ENCODE measurements around the gene MSI2.

MSI2 gene

GRCh38 chr17:57467801-57468200, 211.5 kb downstream of the MSI2 start:
- no peak overlapping the region for H3K4me3 ChIP-seq (ENCODE audit: low read length)
- TF ChIP-seq, protein P1, sequence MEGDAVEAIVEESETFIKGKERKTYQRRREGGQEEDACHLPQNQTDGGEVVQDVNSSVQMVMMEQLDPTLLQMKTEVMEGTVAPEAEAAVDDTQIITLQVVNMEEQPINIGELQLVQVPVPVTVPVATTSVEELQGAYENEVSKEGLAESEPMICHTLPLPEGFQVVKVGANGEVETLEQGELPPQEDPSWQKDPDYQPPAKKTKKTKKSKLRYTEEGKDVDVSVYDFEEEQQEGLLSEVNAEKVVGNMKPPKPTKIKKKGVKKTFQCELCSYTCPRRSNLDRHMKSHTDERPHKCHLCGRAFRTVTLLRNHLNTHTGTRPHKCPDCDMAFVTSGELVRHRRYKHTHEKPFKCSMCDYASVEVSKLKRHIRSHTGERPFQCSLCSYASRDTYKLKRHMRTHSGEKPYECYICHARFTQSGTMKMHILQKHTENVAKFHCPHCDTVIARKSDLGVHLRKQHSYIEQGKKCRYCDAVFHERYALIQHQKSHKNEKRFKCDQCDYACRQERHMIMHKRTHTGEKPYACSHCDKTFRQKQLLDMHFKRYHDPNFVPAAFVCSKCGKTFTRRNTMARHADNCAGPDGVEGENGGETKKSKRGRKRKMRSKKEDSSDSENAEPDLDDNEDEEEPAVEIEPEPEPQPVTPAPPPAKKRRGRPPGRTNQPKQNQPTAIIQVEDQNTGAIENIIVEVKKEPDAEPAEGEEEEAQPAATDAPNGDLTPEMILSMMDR (IDR thresholded peaks at IDR 0.05; ENCODE audit: insufficient read depth, low read depth, low read length, missing control alignments) = no peak
- no peak for DNase-seq (ENCODE audit: low read depth)

DNA sequence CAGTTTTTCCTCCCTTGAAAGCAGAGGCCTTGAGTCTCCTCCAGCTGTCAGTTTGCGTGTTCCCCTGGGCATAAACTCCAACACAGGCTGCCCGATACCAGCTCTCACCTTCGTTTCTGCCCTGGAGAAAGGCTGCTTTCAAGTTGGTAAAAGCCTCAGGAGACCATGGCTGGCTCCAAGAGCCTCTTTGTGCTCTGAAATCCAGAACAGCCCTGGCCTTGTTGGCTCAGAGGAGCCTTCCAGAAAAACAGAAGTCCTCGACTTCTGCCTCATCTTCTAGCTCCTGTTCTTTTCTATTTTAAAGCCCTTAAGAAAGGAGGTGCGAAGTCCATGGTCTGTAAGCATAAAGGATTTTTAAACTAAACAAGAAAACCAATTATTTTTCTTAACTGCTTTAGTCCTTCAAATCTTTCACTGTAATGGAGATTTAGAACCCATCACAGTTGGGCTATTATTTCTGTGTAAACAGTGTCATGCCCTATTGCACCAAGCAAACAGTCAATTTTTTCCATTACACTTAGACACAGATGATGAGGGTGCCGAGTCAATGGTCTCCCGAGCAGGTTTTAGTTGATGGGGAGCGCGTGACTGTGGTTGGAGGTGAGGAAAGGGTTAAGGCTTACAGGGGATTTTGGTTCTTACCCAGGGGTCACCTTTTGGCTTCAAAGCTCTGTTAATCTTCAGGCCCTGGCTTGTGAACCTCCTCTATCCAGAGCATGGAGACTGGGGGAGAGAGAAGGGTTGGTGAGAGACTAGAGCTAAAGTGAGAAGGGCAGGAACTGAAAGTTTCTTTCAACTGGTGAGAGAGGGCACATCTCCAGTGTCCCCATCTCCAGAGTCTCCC, 212.8 kb downstream of the MSI2 start:
- no peak overlapping the region for H3K4me3 ChIP-seq (ENCODE audit: low read length)
- TF ChIP-seq, protein P1 (IDR thresholded peaks at IDR 0.05; ENCODE audit: insufficient read depth, low read depth, low read length, missing control alignments) = no peak
- no peak for DNase-seq (ENCODE audit: low read depth)

- TF ChIP-seq, protein P1 (IDR thresholded peaks at IDR 0.05; ENCODE audit: insufficient read depth, low read depth, low read length, missing control alignments) = no peak
- DNase-seq (ENCODE audit: low read depth) = no peak
- H3K4me3 ChIP-seq (ENCODE audit: low read length) = no peak overlapping the region
Observed at GRCh38 chr17:57470906-57471305, 214.6 kb downstream of the MSI2 start.

DNA sequence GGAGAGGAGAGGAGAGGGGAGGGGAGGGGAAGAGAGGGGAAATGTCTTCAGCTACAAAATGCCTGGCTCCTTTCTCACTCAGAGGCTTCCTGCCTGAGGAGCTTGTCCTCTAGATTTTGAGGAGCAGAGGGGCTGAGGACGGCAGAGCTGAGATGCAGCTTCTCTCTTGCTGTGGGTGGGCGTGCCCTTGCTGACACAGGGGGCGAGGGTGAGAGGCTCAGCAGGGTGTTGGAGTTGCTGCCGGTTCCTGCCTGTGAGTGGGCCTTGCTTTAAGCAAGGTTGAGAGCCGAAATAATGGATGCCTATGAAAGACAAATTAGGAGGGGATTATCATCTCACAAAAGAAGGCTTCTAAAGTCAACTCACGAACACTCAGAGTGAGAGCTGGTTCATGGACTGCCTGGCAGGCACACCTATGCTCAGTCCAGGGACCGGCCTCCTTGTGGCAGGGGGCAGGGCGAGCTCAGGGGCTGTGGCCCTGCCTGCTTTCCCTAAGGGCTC, 215.6 kb downstream of the MSI2 start:
- DNase-seq (ENCODE audit: low read depth) = no peak
- no peak overlapping the region for H3K4me3 ChIP-seq (ENCODE audit: low read length)
- TF ChIP-seq, protein P1 (IDR thresholded peaks at IDR 0.05; ENCODE audit: insufficient read depth, low read depth, low read length, missing control alignments) = no peak

GRCh38 chr17:57475796-57476195, 219.5 kb downstream of the MSI2 start:
- DNase-seq (ENCODE audit: low read depth) = no peak
- H3K4me3 ChIP-seq (ENCODE audit: low read length) = no peak overlapping the region
- TF ChIP-seq, protein P1 (IDR thresholded peaks at IDR 0.05; ENCODE audit: insufficient read depth, low read depth, low read length, missing control alignments) = no peak

DNA sequence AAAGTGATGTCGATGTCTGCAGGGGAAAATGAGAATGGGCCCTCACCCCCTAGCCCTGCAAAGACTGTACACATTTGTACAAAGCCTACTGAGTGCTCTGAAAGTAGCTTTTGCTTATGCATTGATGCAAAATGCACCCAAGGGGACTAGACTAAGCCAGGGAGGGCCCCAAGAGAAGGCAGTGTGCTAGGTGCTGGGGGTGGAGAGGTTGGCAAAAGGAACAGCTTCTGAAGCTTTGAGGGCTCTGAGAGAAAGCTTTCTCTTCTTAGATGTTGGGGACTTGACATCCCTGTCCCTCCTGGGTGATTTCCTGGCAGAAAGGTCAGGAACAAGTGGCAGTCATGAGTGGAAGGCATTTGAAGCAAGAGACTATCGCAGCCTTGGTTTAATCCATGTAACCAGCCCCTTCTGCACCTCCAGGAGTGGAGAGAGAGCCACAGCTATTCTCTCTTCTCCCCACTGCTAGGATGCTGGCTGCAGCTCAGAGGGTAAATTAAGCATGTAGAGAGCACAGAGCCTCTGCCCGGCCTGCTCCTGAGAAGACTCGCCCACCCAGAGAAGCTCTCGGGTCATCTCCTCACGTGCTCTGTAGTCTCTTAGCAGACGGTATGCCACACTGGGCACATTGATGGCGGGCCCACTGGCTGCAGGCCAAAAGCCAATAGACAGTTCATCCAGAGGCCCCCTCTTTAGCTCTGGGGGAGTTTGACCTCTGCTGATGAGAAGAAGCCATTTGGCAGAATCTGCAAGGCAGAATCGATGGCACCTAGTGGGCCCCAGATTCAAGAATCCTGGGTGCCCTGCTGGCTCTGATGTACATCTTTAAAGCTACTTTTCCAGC, 221.4 kb downstream of the MSI2 start:
- no peak overlapping the region for H3K4me3 ChIP-seq (ENCODE audit: low read length)
- TF ChIP-seq, protein P1 (IDR thresholded peaks at IDR 0.05; ENCODE audit: insufficient read depth, low read depth, low read length, missing control alignments) = no peak
- no peak for DNase-seq (ENCODE audit: low read depth)

All from epithelial cell of esophagus (primary cell).